NK-92 (cell line): ENCODE results near the gene DOC2A.

ENCODE experiments used
- DNase-seq: peaks from one replicate; lab custom pipeline; 2025; ENCODE audit not compliant: unreplicated experiment; lab: John Stamatoyannopoulos, UW

Gene DOC2A

DNA sequence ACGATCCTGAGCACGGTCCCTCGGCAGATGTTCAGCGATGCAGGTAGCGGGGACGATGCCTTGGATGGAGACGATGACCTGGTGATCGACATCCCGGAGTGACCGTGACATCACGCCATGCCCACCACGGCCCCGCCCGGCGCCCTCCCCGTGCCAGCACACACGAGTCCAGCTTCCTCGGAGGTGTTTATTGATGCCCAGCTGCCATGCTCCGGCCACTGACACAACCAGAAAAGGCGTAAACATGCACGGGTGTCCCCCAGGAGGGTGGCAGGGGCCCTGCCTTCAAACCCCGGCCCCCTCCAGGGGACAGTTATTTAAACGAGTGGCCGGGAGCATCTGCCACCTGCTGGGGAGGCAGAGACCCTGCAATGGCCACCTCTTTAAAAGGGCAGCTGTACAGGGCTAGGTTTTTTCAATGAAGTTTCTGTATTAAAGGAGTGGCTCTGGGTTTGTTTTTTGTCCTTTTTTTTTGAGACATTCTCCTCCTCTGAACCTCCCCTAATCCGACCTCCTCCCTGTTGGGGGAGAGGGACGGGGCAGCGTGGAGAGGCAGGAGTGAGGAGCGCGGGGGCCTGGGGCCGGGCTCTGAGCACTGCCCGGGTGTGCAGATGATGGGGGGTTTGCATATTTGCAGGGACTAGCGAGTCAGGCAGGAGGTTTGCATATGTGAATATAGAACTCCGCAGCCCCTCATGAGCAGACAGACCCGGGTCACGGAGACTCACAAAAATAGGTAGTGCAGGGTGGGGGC lies 5.3 kb downstream of the DOC2A start:
- DNase-seq, result no peak

GRCh38 chr16:30004811-30005242 lies 6.0 kb downstream of the DOC2A start:
- DNase-seq, result no peak

- DNase-seq, result no peak
These were observed 6.4 kb downstream of the DOC2A start for GRCh38 chr16:30004424-30004776.

DNA sequence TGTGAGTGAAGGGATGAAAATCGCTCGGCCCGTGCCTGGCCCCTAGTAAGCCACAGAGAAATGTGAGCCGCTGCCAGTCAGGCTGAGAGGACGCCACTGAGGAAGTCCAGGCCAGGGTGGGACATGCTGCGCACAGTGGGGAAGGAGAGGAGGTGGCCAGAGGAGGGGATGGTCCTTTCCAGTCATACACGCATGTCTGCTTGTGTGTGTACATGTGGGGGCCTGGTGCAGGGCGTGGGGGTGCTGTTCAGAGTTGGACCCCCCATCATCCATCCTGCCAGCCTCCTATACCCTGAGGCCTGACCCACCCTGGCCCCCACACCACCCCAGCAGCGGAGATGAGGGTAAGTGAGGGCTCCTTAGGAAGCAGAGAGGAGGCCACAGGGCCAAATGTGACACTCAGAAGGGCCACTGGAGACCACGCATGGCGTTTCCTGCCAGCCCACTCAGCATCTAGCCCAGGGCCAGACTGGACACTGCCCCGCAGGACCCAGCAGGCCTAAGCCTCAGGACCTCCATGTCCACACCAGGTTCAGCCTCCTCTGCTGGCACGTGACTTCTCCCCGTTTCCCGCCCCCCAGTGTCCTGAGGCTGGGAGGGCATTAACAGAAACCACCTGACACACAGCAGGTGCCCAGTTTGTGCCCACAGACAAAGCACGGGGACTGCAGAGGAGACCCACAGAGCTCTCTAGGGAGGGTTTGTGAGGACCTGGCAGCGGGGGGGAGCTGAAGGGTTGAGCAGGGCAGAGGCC lies 7.0 kb downstream of the DOC2A start:
- DNase-seq, result no peak

DNA sequence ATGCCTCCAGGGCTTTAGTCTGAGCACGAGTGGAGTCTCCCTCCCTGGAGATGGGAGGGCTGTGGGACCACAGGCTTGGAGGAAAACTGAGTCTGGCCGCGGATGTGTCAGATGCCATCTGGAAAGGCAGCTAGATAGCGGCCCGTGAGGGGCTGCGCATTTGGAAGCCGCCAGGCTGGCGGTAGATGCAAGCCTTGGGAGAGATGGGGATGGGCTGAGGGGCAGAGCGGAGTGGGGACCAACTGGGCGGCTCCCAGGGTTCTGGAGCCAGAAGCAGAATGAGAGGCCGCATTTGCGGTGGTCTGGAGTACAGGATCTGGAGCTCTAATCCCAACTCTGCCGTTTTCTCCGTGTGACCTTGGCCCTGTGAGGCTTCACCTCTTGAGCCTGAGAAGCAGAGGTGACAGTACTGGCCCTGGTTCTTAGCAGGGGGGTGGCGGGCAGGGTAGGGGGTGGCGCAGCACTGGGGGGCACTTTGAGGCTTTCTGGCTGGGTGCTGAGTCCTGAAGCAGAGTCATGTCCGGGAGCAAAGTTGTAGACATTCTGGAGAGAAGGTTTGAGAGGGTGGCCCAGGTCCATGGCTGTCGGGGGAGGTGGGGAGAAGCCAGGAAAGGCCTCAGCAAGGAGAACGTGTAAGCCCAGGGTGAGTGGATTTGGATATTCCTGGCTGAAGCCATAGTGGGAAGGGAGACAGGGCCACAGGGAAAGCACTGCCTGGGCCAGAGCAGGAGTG lies 8.0 kb downstream of the DOC2A start:
- no peak for DNase-seq

DNA sequence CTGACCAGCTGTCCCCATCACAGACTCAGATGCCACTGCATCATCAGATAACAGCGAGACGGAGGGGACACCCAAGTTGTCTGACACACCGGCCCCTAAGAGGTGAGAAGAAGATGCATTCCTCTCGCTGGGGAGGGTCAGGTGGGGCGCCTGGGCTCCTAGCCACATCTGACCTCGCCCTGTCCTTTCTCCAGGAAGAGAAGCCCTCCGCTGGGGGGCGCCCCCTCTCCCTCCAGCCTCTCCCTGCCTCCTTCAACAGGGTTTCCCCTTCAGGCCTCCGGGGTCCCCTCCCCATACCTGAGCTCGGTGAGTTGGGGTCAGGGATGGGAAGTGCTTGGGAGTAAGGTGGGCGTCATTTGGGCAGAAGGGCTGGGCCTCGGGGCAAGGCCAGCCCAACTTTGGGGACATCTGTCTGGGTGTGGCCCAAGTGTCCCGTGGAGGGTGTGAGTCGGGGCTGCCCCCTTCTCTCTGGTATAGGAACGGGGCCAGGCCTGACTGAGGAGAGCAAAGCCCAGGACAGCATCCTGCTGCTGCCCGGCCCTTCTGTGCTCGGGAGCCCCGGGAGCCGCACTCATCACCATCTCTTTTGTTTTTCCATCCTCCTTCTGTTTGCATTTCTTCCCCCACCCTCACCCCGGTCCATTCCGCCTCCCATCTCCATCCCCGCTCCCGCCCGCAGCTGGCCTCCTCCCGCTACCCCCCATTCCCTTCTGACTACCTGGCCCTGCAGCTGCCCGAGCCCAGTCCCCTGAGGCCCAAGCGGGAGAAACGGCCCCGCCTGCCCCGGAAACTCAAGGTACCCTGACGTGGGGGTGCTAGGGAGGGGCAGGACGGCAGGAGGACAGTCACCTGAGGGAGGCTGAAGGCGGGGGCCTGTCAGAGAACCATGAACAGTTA lies 9.8 kb downstream of the DOC2A start:
- no peak for DNase-seq

- no peak for DNase-seq
These were observed 11.2 kb downstream of the DOC2A start for GRCh38 chr16:29999605-30000004.

- no peak for DNase-seq
These were observed 14.0 kb downstream of the DOC2A start for GRCh38 chr16:29996766-29997250.

DNA sequence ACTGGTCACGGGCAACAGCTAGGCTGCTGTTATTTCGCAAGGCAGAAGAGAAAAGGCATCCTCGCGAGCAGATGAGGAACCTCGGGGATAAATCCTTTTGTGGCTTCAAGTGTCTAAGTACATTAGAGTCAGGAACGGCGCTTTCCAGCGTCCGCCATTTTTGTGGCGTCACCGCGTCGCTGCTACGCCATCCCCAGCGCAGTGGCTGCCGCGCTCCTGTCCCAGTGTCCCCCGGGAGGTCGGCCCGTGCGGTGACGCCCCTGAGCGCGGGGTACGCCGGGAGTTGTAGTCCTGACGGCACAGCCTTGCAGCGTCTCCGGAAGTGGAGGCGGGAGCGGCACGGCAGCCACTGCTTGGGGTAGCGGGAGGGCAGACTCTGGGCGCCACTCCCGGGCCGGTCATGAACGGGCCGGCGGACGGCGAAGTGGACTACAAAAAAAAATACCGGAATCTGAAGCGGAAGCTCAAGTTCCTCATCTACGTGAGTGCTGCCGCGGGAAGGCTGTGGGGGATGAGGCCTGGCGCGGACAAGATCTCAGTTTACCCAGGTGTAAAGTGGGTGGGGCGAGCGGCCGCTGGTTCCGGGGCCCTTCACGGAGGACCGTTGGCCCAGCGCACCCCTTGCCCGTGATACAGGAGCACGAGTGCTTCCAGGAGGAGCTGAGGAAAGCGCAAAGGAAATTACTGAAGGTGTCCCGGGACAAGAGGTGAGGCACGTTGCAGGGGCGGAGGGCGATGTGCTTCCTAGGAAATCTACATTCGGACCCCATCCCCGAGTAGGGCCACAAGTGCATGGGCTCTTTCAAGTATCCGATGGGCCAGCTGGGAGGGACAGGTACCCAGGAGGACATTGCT lies 14.7 kb downstream of the DOC2A start, which contains the start of gene INO80E:
Gene INO80E, plus strand, starts transcription at position 331 of the 855 bp plus-strand sequence. Its CDS starts 70 bp downstream, at position 401.
- peak; percentile 91 for DNase-seq

DNA sequence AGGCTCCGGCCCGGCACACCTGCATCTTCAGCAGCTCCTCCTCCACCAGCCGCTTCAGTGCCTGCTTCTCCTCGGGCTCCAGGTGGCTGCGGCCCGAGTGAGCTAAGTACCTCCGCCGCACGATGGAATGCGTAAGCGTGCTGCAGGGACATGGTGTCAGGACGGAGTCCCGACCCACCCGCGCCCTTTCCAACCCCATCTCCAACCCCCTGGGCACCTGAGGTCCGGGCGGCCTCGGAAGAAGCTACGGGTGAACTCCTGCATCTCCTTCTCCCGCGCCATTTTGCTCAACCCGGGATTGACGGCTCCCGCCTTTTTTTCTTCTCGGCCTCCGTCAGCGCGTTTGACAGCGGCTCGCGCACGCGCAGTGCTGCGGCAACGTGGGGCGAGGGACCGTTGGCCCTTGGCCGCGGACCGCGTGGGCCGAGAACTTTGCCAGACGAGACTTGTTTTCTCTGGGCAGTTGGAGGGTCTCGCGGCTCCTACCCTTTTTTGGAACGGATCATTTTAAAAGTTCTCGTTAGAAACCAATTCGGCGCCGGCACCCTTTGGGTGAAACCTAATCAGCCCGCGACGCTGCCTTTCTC lies 15.4 kb downstream of the DOC2A start, which contains the start of gene HIRIP3:
Gene HIRIP3, minus strand, starts transcription at position 294 of the 587 bp plus-strand sequence. Its CDS starts 12 bp downstream, at position 282.
- no peak for DNase-seq

DNA sequence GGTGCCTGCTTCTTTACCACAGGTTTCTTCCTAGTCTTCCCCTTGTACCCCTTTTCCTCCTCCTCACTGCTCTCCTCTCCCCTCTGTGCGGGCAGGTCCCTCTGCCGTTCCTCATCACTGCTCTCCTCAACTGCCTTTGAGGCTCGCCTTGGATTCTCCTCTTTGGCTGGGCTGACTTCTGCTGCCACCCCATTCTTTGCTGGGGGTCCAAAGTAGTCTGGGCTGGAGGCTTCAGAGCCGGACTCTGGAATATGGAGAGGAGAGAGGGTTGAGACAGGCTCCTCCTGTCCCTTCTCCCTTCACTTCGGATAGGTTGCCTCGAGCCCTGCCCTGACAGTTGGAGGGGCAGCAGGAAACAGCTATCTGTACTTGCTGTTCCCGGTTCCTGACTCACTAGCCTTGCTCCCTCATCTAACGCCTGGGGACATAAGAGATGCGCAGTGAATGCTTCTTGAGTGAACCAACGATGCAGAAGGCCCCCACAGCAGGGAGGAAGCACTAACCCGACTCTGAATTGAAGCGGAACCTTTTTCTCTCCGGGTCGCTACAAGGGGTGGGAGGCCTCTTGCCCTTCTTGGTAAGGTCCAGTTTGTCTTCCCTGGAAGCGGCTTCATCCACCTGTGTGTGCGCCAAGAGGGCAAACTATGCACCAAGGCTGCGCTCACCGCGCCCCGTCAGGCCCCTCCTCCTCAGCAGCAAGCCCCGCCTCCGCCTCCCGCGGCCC lies 16.1 kb downstream of the DOC2A start:
- DNase-seq, result no peak

- DNase-seq, result no peak
These were observed 16.8 kb downstream of the DOC2A start for GRCh38 chr16:29993903-29994599.

DNA sequence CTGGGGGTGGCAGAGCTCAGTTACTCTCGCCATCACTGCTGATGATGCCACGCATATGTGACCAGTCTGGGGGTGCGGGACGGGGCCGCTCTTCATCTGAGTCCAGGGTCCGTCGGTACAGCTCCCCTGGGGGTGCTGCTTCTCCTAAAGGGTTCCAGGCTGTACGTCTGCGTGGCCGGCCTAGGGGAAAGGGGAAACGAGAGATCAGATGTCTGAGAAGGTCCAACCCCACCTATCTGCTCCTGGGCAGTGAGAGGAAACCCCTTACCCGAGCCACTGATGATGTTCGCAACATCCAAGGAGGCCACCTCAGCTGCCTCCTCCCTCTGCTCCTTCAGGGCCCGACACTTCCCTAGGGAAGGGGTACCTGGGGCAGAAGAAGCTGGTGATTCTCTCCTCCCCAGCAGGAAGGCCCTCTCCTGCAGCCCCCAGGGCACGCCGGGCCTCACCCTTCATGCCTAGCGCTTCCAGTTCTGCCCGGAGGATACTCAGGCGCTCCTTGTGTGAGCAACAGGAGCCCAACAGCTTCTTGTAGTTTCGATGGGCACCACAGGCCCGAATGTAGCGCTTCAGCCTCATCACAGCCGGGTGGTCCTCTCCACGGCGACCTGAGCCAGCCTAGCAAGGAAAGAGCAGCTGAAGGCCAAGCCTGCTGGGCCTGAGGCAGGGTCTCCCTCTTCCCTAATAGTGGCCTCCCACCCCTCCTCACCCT lies 17.5 kb downstream of the DOC2A start:
- no peak for DNase-seq

DNA sequence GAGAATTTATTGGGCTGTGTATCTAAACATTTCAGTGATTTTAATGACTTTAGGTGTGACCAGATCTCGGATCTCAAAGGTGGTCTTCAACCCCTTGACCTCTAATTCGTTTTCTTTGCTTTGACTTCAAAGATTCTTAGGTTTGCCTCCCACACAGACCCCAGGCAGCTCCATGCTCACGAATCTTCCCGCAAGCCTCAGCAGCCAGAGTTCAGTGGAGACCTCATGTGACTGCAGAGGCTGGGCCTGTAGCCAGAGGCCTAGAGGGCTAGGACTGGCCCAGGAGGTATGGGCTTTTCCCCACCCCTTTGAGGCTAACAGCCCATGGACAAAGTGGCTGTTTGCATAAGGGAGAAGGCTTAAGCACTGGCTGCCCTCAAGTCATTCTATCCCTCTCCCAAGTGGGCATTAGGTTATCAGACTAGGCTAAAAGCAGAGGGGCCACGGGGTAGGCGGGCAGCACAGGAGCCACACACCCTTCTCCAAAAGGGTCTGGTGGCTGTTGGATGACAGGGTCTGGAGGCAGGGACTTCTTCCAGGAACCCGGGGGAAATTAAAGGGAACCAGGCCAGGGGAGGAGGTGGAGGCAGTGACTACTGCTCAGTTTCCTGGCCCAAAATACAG lies 18.4 kb downstream of the DOC2A start:
- DNase-seq, result no peak

DNA sequence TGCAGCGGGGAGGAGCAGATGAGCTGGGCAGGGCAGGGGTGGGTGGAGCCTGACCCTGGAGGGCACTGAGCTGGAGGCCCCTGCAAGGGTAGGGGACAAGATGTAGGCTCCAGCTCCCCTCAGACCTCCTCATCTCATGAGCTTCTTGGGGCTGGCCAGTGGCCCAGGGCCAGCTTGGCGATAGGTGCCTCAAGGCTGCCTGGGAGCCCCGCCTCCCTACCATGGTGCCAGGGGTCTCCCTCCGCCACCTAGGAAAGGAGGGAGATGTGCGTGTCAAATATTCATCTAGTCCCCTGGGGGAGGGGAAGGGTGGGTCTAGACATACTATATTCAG lies 19.3 kb downstream of the DOC2A start:
- DNase-seq, result no peak

DNA sequence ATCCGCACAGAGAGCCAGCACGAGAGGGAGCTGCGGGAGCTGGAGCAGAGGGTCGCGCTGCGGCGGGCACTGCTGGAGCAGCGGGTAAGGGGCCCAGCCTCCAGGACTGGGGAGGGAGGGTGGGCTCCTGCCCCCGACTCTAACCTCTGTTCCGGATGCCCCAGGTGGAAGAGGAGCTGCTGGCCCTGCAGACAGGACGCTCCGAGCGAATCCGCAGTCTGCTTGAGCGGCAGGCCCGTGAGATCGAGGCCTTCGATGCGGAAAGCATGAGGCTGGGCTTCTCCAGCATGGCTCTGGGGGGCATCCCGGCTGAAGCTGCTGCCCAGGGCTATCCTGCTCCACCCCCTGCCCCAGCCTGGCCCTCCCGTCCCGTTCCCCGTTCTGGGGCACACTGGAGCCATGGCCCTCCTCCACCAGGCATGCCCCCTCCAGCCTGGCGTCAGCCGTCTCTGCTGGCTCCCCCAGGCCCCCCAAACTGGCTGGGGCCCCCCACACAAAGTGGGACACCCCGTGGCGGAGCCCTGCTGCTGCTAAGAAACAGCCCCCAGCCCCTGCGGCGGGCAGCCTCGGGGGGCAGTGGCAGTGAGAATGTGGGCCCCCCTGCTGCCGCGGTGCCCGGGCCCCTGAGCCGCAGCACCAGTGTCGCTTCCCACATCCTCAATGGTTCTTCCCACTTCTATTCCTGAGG lies 19.8 kb downstream of the DOC2A start:
- DNase-seq, result no peak
